ENCODE results near the gene DNMBP.

- TF ChIP-seq POLR2AphosphoS5 (IDR thresholded peaks at IDR 0.05; ENCODE audit: low read depth, low read length) (0 out of 2 replicates have a peak, but pooled peaks have one; percentile 17), POLR2A (IDR thresholded peaks at IDR 0.05; ENCODE audit: low read depth, low read length) (no peak), TAF1 (IDR thresholded peaks at IDR 0.05; ENCODE audit: borderline replicate concordance, low read depth, low read length) (no peak)
These were observed 135.2 kb downstream of the DNMBP start for GRCh38 chr10:99874341-99875085.
